Measurements from ENCODE around the gene DYRK3.

The DYRK3 gene

DNA sequence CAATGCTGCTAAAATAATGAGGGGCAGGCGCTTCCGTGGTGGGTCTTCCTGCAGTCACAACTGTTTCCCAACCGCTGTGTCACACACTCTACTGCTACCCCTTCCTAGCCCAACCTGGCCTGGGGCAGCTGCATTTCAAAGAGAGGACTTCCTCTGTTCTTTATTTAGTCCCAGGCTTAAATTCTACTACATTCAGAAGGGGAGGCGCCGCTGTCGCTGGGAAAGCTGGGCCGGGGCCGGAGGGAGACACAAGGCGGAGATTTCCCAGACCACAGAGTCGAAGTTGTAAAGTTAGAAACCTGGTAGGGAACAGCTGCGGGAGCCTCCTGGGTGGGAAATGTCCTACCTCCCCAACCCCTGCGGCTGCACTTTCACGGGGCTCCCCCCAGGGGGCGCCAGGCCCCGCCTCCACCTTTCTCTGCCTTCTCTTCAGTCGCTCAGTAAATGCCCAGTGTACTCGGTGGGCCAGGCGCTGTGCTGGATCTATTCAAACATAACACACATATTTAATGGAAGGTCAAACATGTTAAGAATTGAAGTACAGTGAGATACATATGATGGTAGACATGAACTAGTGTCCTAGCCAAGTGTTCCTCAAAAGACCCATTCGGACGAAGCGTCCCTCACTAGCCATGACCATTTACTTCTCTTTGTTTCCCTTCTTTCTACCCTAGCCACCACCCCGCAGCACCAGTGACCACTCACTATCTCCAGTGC, 23.1 kb downstream of the DYRK3 start:
- Histone ChIP-seq H3K4me1 (peaks cover 96% of the 10 kb centered on the region), H4K20me1 (peaks cover 2% of the 10 kb centered on the region; the same call in 1 of the 2 replicates), H3K27ac (peak overlapping the region; percentile 98), H3K4me3 (peak overlapping the region; percentile 59), H3K27me3 (no peaks in the 10 kb centered on the region), H3K36me3 (peaks cover 16% of the 10 kb centered on the region; the same call in 1 of the 2 replicates), H3K9me3 (no peaks in the 10 kb centered on the region), H3K9ac (peak overlapping the region; percentile 90), H3K4me2 (peak overlapping the region; percentile 95)
- peak; percentile 94 for TF ChIP-seq Cebpa-rat (IDR thresholded peaks at IDR 0.05)

GRCh38 chr1:206658981-206659273, 23.6 kb downstream of the DYRK3 start:
- Histone ChIP-seq H3K4me3 (peak overlapping the region; percentile 59), H3K4me2 (peak overlapping the region; percentile 95), H3K27ac (peak overlapping the region; percentile 98), H3K9me3 (no peaks in the 10 kb centered on the region), H3K36me3 (peaks cover 11% of the 10 kb centered on the region; the same call in 1 of the 2 replicates), H3K27me3 (no peaks in the 10 kb centered on the region), H3K9ac (peak overlapping the region; percentile 90), H4K20me1 (no peaks in the 10 kb centered on the region), H3K4me1 (peaks cover 96% of the 10 kb centered on the region)
- TF ChIP-seq Cebpa-rat (IDR thresholded peaks at IDR 0.05): no peak

DNA sequence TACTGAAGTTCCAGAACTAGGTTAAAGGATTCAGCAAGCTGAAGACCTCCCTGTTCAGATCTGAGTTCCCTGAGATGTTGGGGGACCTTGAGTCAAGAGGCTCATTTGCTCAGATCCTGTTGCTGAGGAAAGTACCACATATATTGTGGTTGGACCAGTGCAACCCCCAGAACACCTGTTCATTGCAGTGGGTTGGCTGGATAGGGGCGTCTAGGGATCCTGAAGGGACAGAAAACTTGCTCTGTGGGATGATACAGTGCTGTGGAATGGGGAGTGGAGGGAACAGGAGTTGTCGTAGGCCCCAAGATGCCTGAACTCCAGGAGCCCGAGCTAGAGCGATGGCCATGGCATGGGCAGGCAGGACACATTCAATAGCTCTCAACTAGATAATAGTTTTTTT, 24.8 kb downstream of the DYRK3 start:
- H3K9me3 ChIP-seq: no peaks in the 10 kb centered on the region
- TF ChIP-seq Cebpa-rat (IDR thresholded peaks at IDR 0.05): no peak
- peak overlapping the region; percentile 98 for H3K27ac ChIP-seq
- no peaks in the 10 kb centered on the region for H3K27me3 ChIP-seq
- peak overlapping the region; percentile 59; the same call in 1 of the 2 replicates for H3K4me3 ChIP-seq
- H4K20me1 ChIP-seq: no peaks in the 10 kb centered on the region
- H3K4me1 ChIP-seq: peaks cover 94% of the 10 kb centered on the region
- peak overlapping the region; percentile 95 for H3K4me2 ChIP-seq
- H3K9ac ChIP-seq: peak overlapping the region; percentile 90
- H3K36me3 ChIP-seq: peaks cover 6% of the 10 kb centered on the region; the same call in 1 of the 2 replicates

DNA sequence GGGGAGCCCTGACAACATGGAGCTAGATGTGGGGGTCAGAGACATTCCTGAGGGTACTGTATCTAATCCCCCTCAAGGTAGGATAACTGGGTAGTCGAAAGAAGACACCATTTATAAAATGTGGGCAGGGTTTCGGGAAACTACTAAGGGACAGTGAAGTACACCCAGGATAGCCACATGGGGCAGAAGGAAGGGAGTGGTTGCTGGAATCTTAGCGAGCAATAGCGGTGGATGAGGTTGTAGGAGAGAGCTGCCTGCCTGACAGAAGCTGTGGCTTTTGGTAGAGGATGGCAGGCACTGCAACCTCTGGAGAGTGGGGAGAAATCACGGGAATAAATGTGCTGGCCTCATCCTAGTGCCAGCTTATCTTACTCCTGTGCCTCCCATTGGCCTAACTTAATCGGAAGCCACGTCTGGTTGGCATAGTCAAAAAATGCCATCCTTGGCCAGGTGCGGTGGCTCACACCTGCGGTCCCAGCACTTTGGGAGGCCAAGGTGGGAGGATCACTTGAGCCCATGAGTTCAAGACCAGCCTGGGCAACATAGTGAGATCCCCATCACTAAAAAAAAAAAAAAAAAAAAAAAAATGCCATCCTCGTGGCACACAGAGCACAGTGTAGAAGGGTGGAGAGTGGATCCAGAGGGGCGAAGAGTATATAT, 26.0 kb downstream of the DYRK3 start:
- Histone ChIP-seq H3K4me3 (no peak overlapping the region), H3K4me1 (peaks cover 94% of the 10 kb centered on the region), H4K20me1 (no peaks in the 10 kb centered on the region), H3K9me3 (no peaks in the 10 kb centered on the region), H3K4me2 (peak overlapping the region; percentile 95), H3K36me3 (no peaks in the 10 kb centered on the region; the same call in 1 of the 2 replicates), H3K27me3 (no peaks in the 10 kb centered on the region), H3K9ac (peak overlapping the region; percentile 25; the same call in 1 of the 2 replicates), H3K27ac (peak overlapping the region; percentile 98)
- TF ChIP-seq Cebpa-rat (IDR thresholded peaks at IDR 0.05): no peak

DNA sequence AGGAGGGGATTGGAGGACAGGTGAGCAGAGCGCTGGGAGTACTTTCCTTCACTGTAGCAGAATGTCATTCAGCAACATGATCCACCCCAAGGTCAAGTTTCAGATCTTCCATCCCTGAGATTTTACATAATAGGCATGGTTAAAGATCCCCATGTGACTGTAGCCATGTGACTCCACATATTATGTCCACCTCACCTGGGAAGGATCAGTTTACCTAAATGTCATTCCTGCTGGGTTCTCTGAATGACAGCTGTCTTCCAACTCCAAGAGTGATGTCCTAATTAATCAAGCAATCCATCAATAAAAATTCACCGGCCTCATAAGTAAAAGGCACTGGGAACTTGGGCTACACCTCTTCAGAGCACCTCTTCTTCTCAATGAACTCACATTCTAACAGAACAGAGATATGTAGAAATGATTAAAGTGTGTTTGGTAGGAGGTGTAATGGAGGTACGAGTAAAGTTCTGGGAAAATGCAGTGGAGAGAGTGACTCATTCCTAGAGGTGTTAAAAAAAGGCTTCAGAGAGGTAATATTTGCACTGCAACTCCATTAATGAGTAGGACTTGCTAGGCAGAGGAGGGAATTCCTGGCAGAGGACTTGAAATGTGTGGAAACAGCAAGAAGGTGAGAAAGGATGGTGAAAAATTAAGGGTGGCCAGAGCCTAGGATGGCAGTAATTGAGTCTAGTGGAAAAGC, 27.2 kb downstream of the DYRK3 start:
- TF ChIP-seq Cebpa-rat (IDR thresholded peaks at IDR 0.05): no peak
- H3K36me3 ChIP-seq: no peaks in the 10 kb centered on the region
- peaks cover 94% of the 10 kb centered on the region for H3K4me1 ChIP-seq
- no peaks in the 10 kb centered on the region for H4K20me1 ChIP-seq
- peak overlapping the region; percentile 98 for H3K27ac ChIP-seq
- H3K4me2 ChIP-seq: peak overlapping the region; percentile 95
- no peak overlapping the region; the same call in 1 of the 2 replicates for H3K4me3 ChIP-seq
- H3K27me3 ChIP-seq: no peaks in the 10 kb centered on the region
- H3K9me3 ChIP-seq: no peaks in the 10 kb centered on the region
- peak overlapping the region; percentile 88 for H3K9ac ChIP-seq

DNA sequence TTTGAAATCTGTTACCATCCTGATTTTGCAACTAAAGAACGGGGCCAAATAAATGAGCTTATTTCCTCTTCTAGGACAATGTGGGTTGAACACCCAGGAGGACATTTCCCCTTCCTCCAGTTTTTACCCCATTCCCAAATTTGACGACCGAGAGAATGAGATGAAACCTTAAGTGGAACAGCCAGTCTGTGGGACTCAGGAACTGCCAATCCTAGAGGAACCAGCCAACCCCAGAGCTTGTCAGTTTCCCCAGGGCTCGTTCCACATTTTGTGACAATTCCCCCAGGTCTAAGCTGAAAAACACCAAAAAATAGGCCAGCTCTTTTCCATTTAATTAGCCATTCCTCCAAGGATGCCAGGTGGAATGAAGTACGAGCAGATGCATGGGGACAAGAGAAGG, 28.0 kb downstream of the DYRK3 start:
- Histone ChIP-seq H4K20me1 (no peaks in the 10 kb centered on the region), H3K9me3 (no peaks in the 10 kb centered on the region), H3K4me1 (peaks cover 97% of the 10 kb centered on the region), H3K27ac (peak overlapping the region; percentile 98), H3K36me3 (no peaks in the 10 kb centered on the region), H3K4me2 (peak overlapping the region; percentile 95), H3K9ac (peak overlapping the region; percentile 88), H3K27me3 (no peaks in the 10 kb centered on the region), H3K4me3 (peak overlapping the region; percentile 52)
- no peak for TF ChIP-seq Cebpa-rat (IDR thresholded peaks at IDR 0.05)

GRCh38 chr1:206663832-206664652, 28.7 kb downstream of the DYRK3 start:
- no peaks in the 10 kb centered on the region for H4K20me1 ChIP-seq
- peak overlapping the region; percentile 88 for H3K9ac ChIP-seq
- peak overlapping the region; percentile 98 for H3K27ac ChIP-seq
- no peaks in the 10 kb centered on the region for H3K36me3 ChIP-seq
- H3K4me2 ChIP-seq: peak overlapping the region; percentile 95
- H3K4me3 ChIP-seq: peak overlapping the region; percentile 52
- no peak for TF ChIP-seq Cebpa-rat (IDR thresholded peaks at IDR 0.05)
- H3K4me1 ChIP-seq: peaks cover 98% of the 10 kb centered on the region
- H3K9me3 ChIP-seq: no peaks in the 10 kb centered on the region
- no peaks in the 10 kb centered on the region for H3K27me3 ChIP-seq

GRCh38 chr1:206664740-206665139, 29.4 kb downstream of the DYRK3 start:
- peak overlapping the region; percentile 95 for H3K4me2 ChIP-seq
- no peaks in the 10 kb centered on the region for H4K20me1 ChIP-seq
- H3K4me3 ChIP-seq: peak overlapping the region; percentile 52
- peaks cover 98% of the 10 kb centered on the region for H3K4me1 ChIP-seq
- no peaks in the 10 kb centered on the region for H3K9me3 ChIP-seq
- peak overlapping the region; percentile 98 for H3K27ac ChIP-seq
- H3K27me3 ChIP-seq: no peaks in the 10 kb centered on the region
- TF ChIP-seq Cebpa-rat (IDR thresholded peaks at IDR 0.05): no peak
- H3K9ac ChIP-seq: peak overlapping the region; percentile 88
- H3K36me3 ChIP-seq: no peaks in the 10 kb centered on the region

DNA sequence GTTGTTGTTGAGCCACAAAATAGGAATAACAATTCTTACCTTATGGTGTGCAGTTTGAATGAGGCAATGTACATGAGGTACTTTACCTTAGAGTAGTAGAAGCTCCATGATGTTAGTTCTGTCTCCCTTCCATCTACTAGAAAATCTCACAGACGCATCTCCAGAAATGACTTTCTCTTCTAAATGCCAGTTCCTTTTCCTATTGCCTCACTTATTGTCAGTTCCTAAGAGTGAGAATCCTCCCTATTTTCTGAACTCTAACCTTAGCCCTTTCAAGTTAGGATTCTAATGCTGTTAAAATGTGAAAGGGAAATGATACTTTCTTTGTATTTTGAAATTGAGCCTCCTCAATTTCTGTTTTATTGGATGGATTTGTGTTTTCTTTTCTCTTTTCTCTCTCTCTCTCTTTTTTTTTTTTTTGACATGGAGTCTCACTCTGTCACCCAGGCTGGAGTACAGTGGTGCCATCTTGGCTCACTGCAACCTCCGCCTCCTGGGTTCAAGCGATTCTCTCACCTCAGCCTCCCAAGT, 30.8 kb downstream of the DYRK3 start:
- no peaks in the 10 kb centered on the region for H3K36me3 ChIP-seq
- H3K27me3 ChIP-seq: no peaks in the 10 kb centered on the region
- H3K4me3 ChIP-seq: peak overlapping the region; percentile 52
- peak overlapping the region; percentile 88 for H3K9ac ChIP-seq
- no peaks in the 10 kb centered on the region for H4K20me1 ChIP-seq
- no peak for TF ChIP-seq Cebpa-rat (IDR thresholded peaks at IDR 0.05)
- H3K4me2 ChIP-seq: peak overlapping the region; percentile 95
- H3K9me3 ChIP-seq: no peaks in the 10 kb centered on the region
- peaks cover 98% of the 10 kb centered on the region for H3K4me1 ChIP-seq
- peak overlapping the region; percentile 98 for H3K27ac ChIP-seq

All from BLaER1 (cell line).